ENCODE measurements around the gene RSPO4. TPM values are rescaled to one million over a fixed set of nuclear protein-coding genes. Genes with fewer than 3 reads are reported as not detected.

The RSPO4 gene
- polyA plus RNA-seq, 3 donors, result 1.7 to 3.3 (median 2.1) TPM

GRCh38 chr20:910132-910869, 91.8 kb downstream of the RSPO4 start:
- DNase-seq, result no peak

GRCh38 chr20:909641-910040, 92.5 kb downstream of the RSPO4 start:
- DNase-seq, result no peak

Other genes starting within 250 kb of the RSPO4 start
- gene SLC52A3, start 233.8 kb downstream of the RSPO4 start, polyA plus RNA-seq (ENCODE audit: insufficient read length in 3 of 3), result 1 to 10 TPM; 4.1 to 5.9 (median 4.3) TPM
- gene FAM110A, start 168.6 kb downstream of the RSPO4 start, polyA plus RNA-seq (ENCODE audit: insufficient read length in 3 of 3), result 10 to 100 TPM in 2 of 3 donors, 1 to 10 TPM in 1; 9.6 to 12.0 (median 12.0) TPM
- gene ANGPT4, start 86.0 kb downstream of the RSPO4 start, polyA plus RNA-seq (ENCODE audit: insufficient read length in 3 of 3), result under 1 TPM; 0.18 to 0.46 (median 0.27) TPM
- 100 to 1,000 TPM; 134 to 151 (median 151) TPM for gene PSMF1, start 116.3 kb upstream of the RSPO4 start, polyA plus RNA-seq (ENCODE audit: insufficient read length in 3 of 3)
- 1 to 10 TPM; 2.9 to 6.5 (median 5.7) TPM for gene TMEM74B, start 182.7 kb upstream of the RSPO4 start, polyA plus RNA-seq (ENCODE audit: insufficient read length in 3 of 3)
- gene C20orf202, start 201.1 kb upstream of the RSPO4 start, polyA plus RNA-seq (ENCODE audit: insufficient read length in 3 of 3), result under 1 TPM; 0.30 to 0.41 (median 0.33) TPM
- not detected for gene RAD21L1, start 223.7 kb upstream of the RSPO4 start, polyA plus RNA-seq (ENCODE audit: insufficient read length in 3 of 3)

Measured in renal pelvis (tissue), 4 donors.